Liver (tissue), 3 donors: Measurements from ENCODE around the gene WDR59.

Source experiments
- CTCF ChIP-seq: fragments of 150-350 bp; IDR thresholded peaks from 2 replicates; pipeline ENCODE4 v1.5.1; 2017; ENCODE audit warnings: improper control_type of control experiment, low read depth, low read length; ENCODE audit not compliant: missing input control
- JUND ChIP-seq, 2 donors: IDR thresholded peaks; 2 replicates each; pipeline ENCODE4 v1.6.1; 2016; ENCODE audit warnings: antibody characterized with exemption in 2 of 2
- RAD21 ChIP-seq, 2 donors: IDR thresholded peaks; 2 replicates each; pipeline ENCODE4 v1.6.1; 2016; ENCODE audit warnings: antibody characterized with exemption in 2 of 2, mild to moderate bottlenecking in 2 of 2
- ZBTB33 ChIP-seq: IDR thresholded peaks from 2 replicates; pipeline ENCODE4 v1.6.1; 2016; ENCODE audit warnings: antibody characterized with exemption
- donor health status: healthy.
- donor health status: healthy.

GRCh38 chr16:74898659-74899058, 86.3 kb downstream of the WDR59 start:
- TF ChIP-seq RAD21 (IDR thresholded peaks at IDR 0.05): no peak
- TF ChIP-seq ZBTB33: no peak
- no peak for TF ChIP-seq CTCF
- TF ChIP-seq JUND (IDR thresholded peaks at IDR 0.05): no peak
